IMR-90 (cell line): ENCODE measurements around the gene MYO1D. TPM values are rescaled to one million over a fixed set of nuclear protein-coding genes. Genes with fewer than 3 reads are reported as not detected.

Experiments used
- ATAC-seq: fragments of 200-7000 bp; cut with Tn5 transposase; 2 replicates; pipeline ENCODE4 v1.9.1; 2020; ENCODE audit warnings: low read depth, mild to moderate bottlenecking, moderate library complexity
- BruUV-seq: library from RNA; stranded (reverse); fragments of 400-500 nt; replicated peaks from 2 replicates; lab custom pipeline; 2021; lab: Mats Ljungman, UMichigan
- CTCF ChIA-PET: fragments of 300-600 bp; formaldehyde crosslinking; extraction: SDS; loops from one replicate; lab custom pipeline; 2021; ENCODE audit warnings: antibody characterized with exemption; lab: Yijun Ruan, JAX
- POLR2A ChIA-PET: fragments of 300-600 bp; sonication (Branson Sonifier 250); formaldehyde crosslinking; loops from one replicate; lab custom pipeline; 2022; ENCODE audit warnings: antibody characterized with exemption; ENCODE audit not compliant: unreplicated experiment; lab: Charles Lee
- DNase-seq: peaks from one replicate; pipeline ENCODE4 v3.0.0; 2013
- H2AFZ ChIP-seq: replicated peaks from 2 replicates; pipeline ENCODE3; 2013; ENCODE audit warnings: low read length, mild to moderate bottlenecking; ENCODE audit not compliant: poor library complexity
- H2AK5ac ChIP-seq: 2 replicates; pipeline ENCODE4 v1.6.1; 2013; ENCODE audit warnings: low read depth, low read length, inconsistent platforms
- H2AK9ac ChIP-seq: replicated peaks from 2 replicates; pipeline ENCODE3; 2013; ENCODE audit warnings: mild to moderate bottlenecking, low read depth, low read length, moderate library complexity; ENCODE audit not compliant: poor library complexity
- H2BK120ac ChIP-seq: 2 replicates; pipeline ENCODE4 v1.6.1; 2013; ENCODE audit warnings: low read depth, low read length, inconsistent platforms
- H2BK15ac ChIP-seq: 3 replicates; pipeline ENCODE4 v1.6.1; 2013; ENCODE audit warnings: low read depth, low read length, inconsistent platforms
- H2BK20ac ChIP-seq: 2 replicates; pipeline ENCODE4 v1.6.1; 2013; ENCODE audit warnings: low read depth, mild to moderate bottlenecking, inconsistent platforms, low read length, moderate library complexity
- H2BK5ac ChIP-seq: 2 replicates; pipeline ENCODE4 v1.6.1; 2013; ENCODE audit warnings: mild to moderate bottlenecking, low read depth, low read length, inconsistent platforms; ENCODE audit not compliant: poor library complexity, severe bottlenecking
- H3K14ac ChIP-seq: replicated peaks from 2 replicates; pipeline ENCODE4 v1.6.1; 2013; ENCODE audit warnings: low read depth, low read length, inconsistent platforms
- H3K18ac ChIP-seq: 2 replicates; pipeline ENCODE4 v1.6.1; 2013; ENCODE audit warnings: low read depth, low read length, control low read depth
- H3K23ac ChIP-seq: 2 replicates; pipeline ENCODE4 v1.6.1; 2013; ENCODE audit warnings: low read depth, low read length, inconsistent platforms
- H3K27ac ChIP-seq: 2 replicates; pipeline ENCODE4 v1.5.1; 2013; ENCODE audit warnings: mild to moderate bottlenecking, control low read depth, low read length; ENCODE audit not compliant: insufficient read depth
- H3K27me3 ChIP-seq: 2 replicates; pipeline ENCODE4 v1.6.1; 2013; ENCODE audit warnings: low read length; ENCODE audit not compliant: control insufficient read depth, insufficient read depth
- H3K36me3 ChIP-seq: 2 replicates; pipeline ENCODE4 v1.6.1; 2013; ENCODE audit warnings: low read length, mixed read lengths; ENCODE audit not compliant: control insufficient read depth, insufficient read depth
- H3K4ac ChIP-seq: 2 replicates; pipeline ENCODE4 v1.6.1; 2013; ENCODE audit warnings: low read depth, low read length, inconsistent platforms
- H3K4me1 ChIP-seq: 2 replicates; pipeline ENCODE4 v1.6.1; 2013; ENCODE audit warnings: low read length, mixed read lengths; ENCODE audit not compliant: control insufficient read depth, insufficient read depth
- H3K4me2 ChIP-seq: 2 replicates; pipeline ENCODE4 v1.6.1; 2013; ENCODE audit warnings: low read depth, mild to moderate bottlenecking, control low read depth, low read length, moderate library complexity
- H3K4me3 ChIP-seq: 2 replicates; pipeline ENCODE4 v1.5.1; 2013; ENCODE audit warnings: low read depth, mild to moderate bottlenecking, control low read depth, low read length, moderate library complexity; ENCODE audit not compliant: insufficient read depth
- H3K56ac ChIP-seq: 2 replicates; pipeline ENCODE4 v1.6.1; 2013; ENCODE audit warnings: low read length, inconsistent platforms; ENCODE audit not compliant: insufficient read depth; ENCODE audit errors: extremely low read depth
- H3K79me1 ChIP-seq, 2 experiments: 2 replicates each; pipeline ENCODE4 v1.6.1; 2013; ENCODE audit warnings: low read length in 2 of 2, inconsistent platforms in 1 of 2, low read depth in 1 of 2
- H3K9ac ChIP-seq: 2 replicates; pipeline ENCODE4 v1.6.1; 2013; ENCODE audit warnings: low read depth, low read length, control low read depth
- H3K9me1 ChIP-seq: 2 replicates; pipeline ENCODE4 v1.6.1; 2013; ENCODE audit warnings: low read length, inconsistent platforms; ENCODE audit not compliant: insufficient read depth
- H3K9me3 ChIP-seq: 2 replicates; pipeline ENCODE4 v1.6.1; 2013; ENCODE audit warnings: low read length; ENCODE audit not compliant: control insufficient read depth, insufficient read depth
- H4K20me1 ChIP-seq: 2 replicates; pipeline ENCODE4 v1.6.1; 2013; ENCODE audit warnings: low read length, inconsistent platforms; ENCODE audit not compliant: insufficient read depth
- H4K5ac ChIP-seq: 2 replicates; pipeline ENCODE4 v1.6.1; 2013; ENCODE audit warnings: mild to moderate bottlenecking, low read depth, low read length, control low read depth
- H4K8ac ChIP-seq, 2 experiments: 2 replicates each; pipeline ENCODE4 v1.6.1; 2013; ENCODE audit warnings: low read depth in 2 of 2, low read length in 2 of 2, control low read depth in 1 of 2, inconsistent platforms in 1 of 2
- H4K91ac ChIP-seq: 2 replicates; pipeline ENCODE4 v1.6.1; 2013; ENCODE audit warnings: low read depth, low read length, inconsistent platforms; ENCODE audit not compliant: insufficient read depth
- BHLHE40 ChIP-seq: fragments of 150-350 bp; IDR thresholded peaks from 2 replicates; pipeline ENCODE4 v1.6.1; 2016; ENCODE audit warnings: mild to moderate bottlenecking, low read depth, low read length
- CEBPB ChIP-seq: IDR thresholded peaks from 2 replicates; pipeline ENCODE4 v1.6.1; 2012; ENCODE audit warnings: low read depth, low read length, improper control_type of control experiment
- CHD1 ChIP-seq: IDR thresholded peaks from 2 replicates; pipeline ENCODE4 v1.6.1; 2012; ENCODE audit warnings: low read depth, low read length, improper control_type of control experiment
- FOS ChIP-seq: fragments of 150-350 bp; IDR thresholded peaks from 2 replicates; pipeline ENCODE4 v1.6.1; 2016; ENCODE audit warnings: low read depth, low read length
- MAFK ChIP-seq: IDR thresholded peaks from 2 replicates; pipeline ENCODE4 v1.6.1; 2012; ENCODE audit warnings: low read depth, low read length, improper control_type of control experiment
- MAZ ChIP-seq: IDR thresholded peaks from 2 replicates; pipeline ENCODE4 v1.6.1; 2012; ENCODE audit warnings: low read depth, mild to moderate bottlenecking, low read length, improper control_type of control experiment, moderate library complexity, borderline replicate concordance
- MXI1 ChIP-seq: IDR thresholded peaks from 2 replicates; pipeline ENCODE4 v1.6.1; 2012; ENCODE audit warnings: low read depth, mild to moderate bottlenecking, low read length, moderate library complexity, borderline replicate concordance
- NFE2L2 ChIP-seq: fragments of 150-350 bp; IDR thresholded peaks from 2 replicates; pipeline ENCODE4 v1.6.1; 2016; ENCODE audit warnings: low read depth, mild to moderate bottlenecking, low read length
- POLR2A ChIP-seq: IDR thresholded peaks from 2 replicates; pipeline ENCODE4 v1.6.1; 2012; ENCODE audit warnings: mild to moderate bottlenecking, low read depth, low read length
- RAD21 ChIP-seq: IDR thresholded peaks from 2 replicates; pipeline ENCODE4 v1.6.1; 2012; ENCODE audit warnings: low read length, improper control_type of control experiment
- RCOR1 ChIP-seq: IDR thresholded peaks from 2 replicates; pipeline ENCODE4 v1.6.1; 2012; ENCODE audit warnings: mild to moderate bottlenecking, low read length, improper control_type of control experiment; ENCODE audit not compliant: insufficient replicate concordance
- RFX5 ChIP-seq: IDR thresholded peaks from 2 replicates; pipeline ENCODE4 v1.8.0; 2012; ENCODE audit warnings: low read depth, mild to moderate bottlenecking, low read length, moderate library complexity
- SMC3 ChIP-seq: fragments of 150-350 bp; IDR thresholded peaks from 2 replicates; pipeline ENCODE4 v1.6.1; 2016; ENCODE audit warnings: low read depth, mild to moderate bottlenecking, antibody characterized with exemption, low read length, moderate library complexity
- WGBS, 2 experiments: methylation state at CpG; one replicate each; pipeline versions ENCODE4 v1.1.5 to v1.1.7; 2013; ENCODE audit warnings: missing lambda C conversion rate in 2 of 2; ENCODE audit not compliant: insufficient read length in 1 of 2; ENCODE audit errors: extremely low coverage in 2 of 2; 5-methylcytosine and 5-hydroxymethylcytosine counted together
- dilution Hi-C: fragments of 300-500 bp; cut with HindIII; formaldehyde crosslinking; loops from one replicate; pipeline ENCODE4 v1.14.3; 2018; ENCODE audit warnings: low sequenced_read_pairs; ENCODE audit not compliant: unreplicated experiment
- in situ Hi-C: fragments of 300-500 bp; cut with MboI; formaldehyde crosslinking; loops from 3 replicates; pipeline ENCODE4 v1.14.3; 2019; ENCODE audit warnings: low sequenced_read_pairs, inconsistent platforms, mixed read lengths
- intact Hi-C: fragments of 100-400 bp; cut with micrococcal nuclease; formaldehyde crosslinking; loops from 2 replicates; pipeline ENCODE4 v1.10.0; 2022
- polyA plus RNA-seq, 3 experiments: library from polyadenylated mRNA; depleted of rRNA; stranded (reverse); fragments of >200 nt; gene quantifications; 2 replicates each; pipeline ENCODE4 v1.2.3, GENCODE V29; 2012; ENCODE audit warnings: low replicate concordance in 1 of 3
- total RNA-seq: library from RNA; depleted of rRNA; stranded (reverse); fragments of >200 nt; gene quantifications from 2 replicates; pipeline ENCODE4 v1.2.3, GENCODE V29; 2012
- TF ChIP-seq, protein P1 (sequence below): fragments of 150-350 bp; IDR thresholded peaks from 2 replicates; pipeline ENCODE4 v1.6.1; 2017; ENCODE audit warnings: mild to moderate bottlenecking, antibody characterized with exemption, low read length, low read depth
- TF ChIP-seq, protein P2 (sequence below): fragments of 150-350 bp; IDR thresholded peaks from 2 replicates; pipeline ENCODE4 v1.6.1; 2016; ENCODE audit warnings: low read depth, mild to moderate bottlenecking, low read length, moderate library complexity, borderline replicate concordance
- TF ChIP-seq, protein P3 (sequence below): conservative IDR thresholded peaks from 2 replicates; pipeline ENCODE4 v1.5.1; 2012; ENCODE audit warnings: mild to moderate bottlenecking, low read depth, low read length, improper control_type of control experiment

MYO1D gene
- total and polyA plus RNA-seq, 2 of the 4 experiments (the other 2 are of a cell fraction) = 0.63 to 0.90 TPM

DNA sequence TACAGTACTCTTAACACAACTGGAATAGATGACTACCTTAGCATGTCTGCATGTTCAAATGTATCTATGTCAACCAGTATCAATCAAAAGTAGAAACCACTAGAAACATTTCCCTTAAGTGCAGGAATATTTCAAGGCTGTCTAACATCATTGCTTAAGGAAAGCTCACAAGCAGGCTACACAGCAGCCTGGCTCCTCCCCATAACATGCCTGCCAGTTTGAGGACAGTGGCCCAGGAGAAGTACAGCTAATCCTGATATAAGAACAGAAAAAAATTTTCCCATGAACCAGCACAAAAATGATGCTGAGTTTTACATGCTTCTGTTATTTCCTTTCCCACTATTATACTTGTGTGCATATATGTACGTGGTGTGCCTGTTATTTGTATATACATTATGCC lies 175.1 kb downstream of the MYO1D start:
- no peak overlapping the region for H3K18ac ChIP-seq
- H3K36me3 ChIP-seq = no peaks in the 10 kb centered on the region
- no peak overlapping the region for H2AK5ac ChIP-seq
- no peak overlapping the region for H2AFZ ChIP-seq
- no peak overlapping the region for H3K4me2 ChIP-seq
- BruUV-seq = no TSS peak
- H3K9ac ChIP-seq = no peak overlapping the region
- no peak overlapping the region for H3K14ac ChIP-seq
- no peak overlapping the region for H2BK15ac ChIP-seq
- H3K23ac ChIP-seq = no peak overlapping the region
- H3K79me1 ChIP-seq = no peaks in the 10 kb centered on the region
- H3K4ac ChIP-seq = no peak overlapping the region
- POLR2A ChIA-PET = no interaction called here
- dilution Hi-C loops = no loop called here
- H2BK5ac ChIP-seq = no peak overlapping the region
- no peak overlapping the region for H4K91ac ChIP-seq
- TF ChIP-seq MAFK (no peak), RAD21 (no peak), CHD1 (no peak), MAZ (no peak), NFE2L2 (no peak), POLR2A (no peak), SMC3 (no peak), CEBPB (no peak), FOS (no peak), BHLHE40 (no peak), RCOR1 (no peak), MXI1 (no peak), RFX5 (no peak)
- TF ChIP-seq, protein P1, sequence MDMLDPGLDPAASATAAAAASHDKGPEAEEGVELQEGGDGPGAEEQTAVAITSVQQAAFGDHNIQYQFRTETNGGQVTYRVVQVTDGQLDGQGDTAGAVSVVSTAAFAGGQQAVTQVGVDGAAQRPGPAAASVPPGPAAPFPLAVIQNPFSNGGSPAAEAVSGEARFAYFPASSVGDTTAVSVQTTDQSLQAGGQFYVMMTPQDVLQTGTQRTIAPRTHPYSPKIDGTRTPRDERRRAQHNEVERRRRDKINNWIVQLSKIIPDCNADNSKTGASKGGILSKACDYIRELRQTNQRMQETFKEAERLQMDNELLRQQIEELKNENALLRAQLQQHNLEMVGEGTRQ = no peak
- TF ChIP-seq, protein P2, sequence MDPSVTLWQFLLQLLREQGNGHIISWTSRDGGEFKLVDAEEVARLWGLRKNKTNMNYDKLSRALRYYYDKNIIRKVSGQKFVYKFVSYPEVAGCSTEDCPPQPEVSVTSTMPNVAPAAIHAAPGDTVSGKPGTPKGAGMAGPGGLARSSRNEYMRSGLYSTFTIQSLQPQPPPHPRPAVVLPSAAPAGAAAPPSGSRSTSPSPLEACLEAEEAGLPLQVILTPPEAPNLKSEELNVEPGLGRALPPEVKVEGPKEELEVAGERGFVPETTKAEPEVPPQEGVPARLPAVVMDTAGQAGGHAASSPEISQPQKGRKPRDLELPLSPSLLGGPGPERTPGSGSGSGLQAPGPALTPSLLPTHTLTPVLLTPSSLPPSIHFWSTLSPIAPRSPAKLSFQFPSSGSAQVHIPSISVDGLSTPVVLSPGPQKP = no peak
- TF ChIP-seq, protein P3, sequence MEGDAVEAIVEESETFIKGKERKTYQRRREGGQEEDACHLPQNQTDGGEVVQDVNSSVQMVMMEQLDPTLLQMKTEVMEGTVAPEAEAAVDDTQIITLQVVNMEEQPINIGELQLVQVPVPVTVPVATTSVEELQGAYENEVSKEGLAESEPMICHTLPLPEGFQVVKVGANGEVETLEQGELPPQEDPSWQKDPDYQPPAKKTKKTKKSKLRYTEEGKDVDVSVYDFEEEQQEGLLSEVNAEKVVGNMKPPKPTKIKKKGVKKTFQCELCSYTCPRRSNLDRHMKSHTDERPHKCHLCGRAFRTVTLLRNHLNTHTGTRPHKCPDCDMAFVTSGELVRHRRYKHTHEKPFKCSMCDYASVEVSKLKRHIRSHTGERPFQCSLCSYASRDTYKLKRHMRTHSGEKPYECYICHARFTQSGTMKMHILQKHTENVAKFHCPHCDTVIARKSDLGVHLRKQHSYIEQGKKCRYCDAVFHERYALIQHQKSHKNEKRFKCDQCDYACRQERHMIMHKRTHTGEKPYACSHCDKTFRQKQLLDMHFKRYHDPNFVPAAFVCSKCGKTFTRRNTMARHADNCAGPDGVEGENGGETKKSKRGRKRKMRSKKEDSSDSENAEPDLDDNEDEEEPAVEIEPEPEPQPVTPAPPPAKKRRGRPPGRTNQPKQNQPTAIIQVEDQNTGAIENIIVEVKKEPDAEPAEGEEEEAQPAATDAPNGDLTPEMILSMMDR = no peak
- no peaks in the 10 kb centered on the region for H3K27me3 ChIP-seq
- H2BK120ac ChIP-seq = no peak overlapping the region
- no peak overlapping the region for H3K27ac ChIP-seq
- in situ Hi-C loops = no loop called here
- no peak overlapping the region for H2AK9ac ChIP-seq
- no peaks in the 10 kb centered on the region for H3K9me1 ChIP-seq
- H4K8ac ChIP-seq = no peak overlapping the region
- CTCF ChIA-PET = no interaction called here
- no peaks in the 10 kb centered on the region for H3K9me3 ChIP-seq
- H2BK20ac ChIP-seq = no peak overlapping the region
- no peak overlapping the region for H3K4me3 ChIP-seq
- no peak overlapping the region for H4K5ac ChIP-seq
- no peaks in the 10 kb centered on the region for H3K4me1 ChIP-seq
- H4K20me1 ChIP-seq = no peaks in the 10 kb centered on the region
- no peak overlapping the region for H3K56ac ChIP-seq
- ATAC-seq (no peak), DNase-seq (no peak)
- no CpG with 5 or more reads among the region's 1 CpG for WGBS, 2 experiments
- intact Hi-C loops = no loop called here
